Stimulated activated CD4-positive, alpha-beta T cell treated with anti-CD3 and anti-CD28 coated beads, Interleukin-4, amount 100 ng/mL, for 1 hour (primary cell): Measurements from ENCODE around the gene ATRX.
A peak's percentile ranks its signal among the peaks of the same experiment; 100 is the strongest.
"Not testable (repeated sequence)": the region's sequence is repeated elsewhere in the genome, so short reads cannot be mapped to it uniquely, and the experiment has no call there.

Experiments used
- DNase-seq: peaks from one replicate; pipeline ENCODE4 v3.0.0-alpha.2; 2020

ATRX gene

DNA sequence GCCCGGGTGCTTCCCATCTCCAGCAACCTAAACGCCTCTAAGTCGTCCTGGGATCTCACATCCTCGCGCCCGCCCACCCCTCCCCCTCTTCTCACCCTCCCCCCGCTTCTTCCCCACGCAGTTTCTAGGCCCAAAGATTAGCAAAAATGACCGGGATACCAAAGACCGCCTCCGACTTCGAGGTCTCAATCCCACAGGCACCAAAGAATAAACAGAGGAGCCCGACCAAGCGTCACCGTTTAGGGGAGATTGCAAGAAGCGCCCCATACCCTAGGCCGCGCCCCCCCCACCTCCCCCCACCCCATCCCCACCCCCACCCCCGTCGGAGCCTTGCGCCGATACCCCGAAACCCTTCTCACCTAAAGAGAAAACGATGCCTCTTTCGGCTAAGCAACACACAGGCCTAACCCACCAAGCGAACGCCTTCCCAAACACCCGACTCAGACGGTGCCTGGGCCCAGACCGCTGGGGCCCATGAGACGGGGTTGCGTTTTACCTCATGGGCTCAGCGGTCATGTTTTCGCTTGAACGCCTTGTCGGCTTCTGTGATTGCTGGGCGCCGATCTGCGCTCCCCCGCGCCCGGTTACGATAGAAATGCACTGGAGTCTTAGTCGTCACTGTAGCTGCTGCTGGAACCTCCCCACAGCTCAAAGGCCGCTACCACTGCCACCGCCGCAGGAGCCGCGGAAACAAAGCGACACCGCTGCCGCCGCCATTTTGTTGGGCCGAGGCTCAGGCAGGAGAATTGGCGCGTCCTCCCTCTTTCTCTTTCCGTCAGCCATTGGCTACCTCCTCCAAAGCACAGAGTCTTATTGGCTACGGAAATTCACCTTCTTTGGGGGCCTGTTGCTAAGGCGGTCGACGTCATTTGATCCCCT is at the start of gene ATRX:
ATRX (minus strand) TSS at position 731 of the 879 bp plus-strand sequence; CDS start at position 516, 215 bp downstream.
- peak; percentile 67 for DNase-seq

GRCh38 chrX:77831544-77831943 is 45.5 kb upstream of the ATRX start:
- not testable (repeated sequence) for DNase-seq

GRCh38 chrX:77821989-77822388 is 36.0 kb upstream of the ATRX start:
- not testable (repeated sequence) for DNase-seq

- no peak for DNase-seq
These were observed 34.2 kb upstream of the ATRX start for GRCh38 chrX:77820091-77820727.

DNA sequence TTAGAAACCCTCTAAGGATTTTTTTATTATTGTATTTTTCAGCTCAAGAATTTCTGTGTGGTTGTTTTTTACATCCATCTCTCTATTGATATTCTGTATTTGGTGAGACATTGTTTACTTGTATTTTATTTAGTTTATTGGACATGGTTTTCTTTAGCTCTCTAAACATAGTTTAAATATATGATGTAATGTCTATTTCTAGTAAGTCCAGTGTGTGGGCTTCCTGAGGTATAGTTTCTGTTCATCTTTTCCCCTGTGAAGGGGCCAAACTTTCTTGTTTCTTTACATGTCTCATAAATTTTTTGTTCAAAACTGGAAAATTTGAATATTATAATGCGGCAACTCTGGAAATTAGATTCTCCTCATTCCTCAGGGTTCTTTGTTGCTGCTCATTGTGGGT is 28.2 kb upstream of the ATRX start:
- no peak for DNase-seq

GRCh38 chrX:77802201-77802600 is 16.2 kb upstream of the ATRX start:
- no peak for DNase-seq

- DNase-seq = no peak
These were observed 9.1 kb upstream of the ATRX start for GRCh38 chrX:77795124-77795523.

- no peak for DNase-seq
These were observed 7.9 kb upstream of the ATRX start for GRCh38 chrX:77793946-77794345.

DNA sequence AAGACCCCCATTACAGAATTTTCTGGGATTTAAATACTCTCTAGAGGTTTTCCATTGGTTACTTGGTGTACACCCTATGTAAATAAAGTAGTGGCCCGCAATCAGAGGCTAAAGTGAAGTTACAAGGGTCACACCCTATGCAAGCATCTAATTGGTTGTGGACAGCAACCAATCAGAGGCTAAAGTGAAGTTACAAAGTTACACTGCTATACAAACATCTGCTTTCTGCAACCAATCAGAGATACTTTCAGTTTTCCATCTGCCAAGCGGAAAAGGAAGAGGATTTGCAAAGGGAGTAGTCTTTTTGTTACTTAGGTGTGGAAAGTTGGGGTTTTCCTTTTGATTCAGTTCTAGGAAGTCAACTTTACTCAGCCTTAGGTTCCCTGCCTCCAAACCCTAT is 2.0 kb upstream of the ATRX start:
- no peak for DNase-seq

DNA sequence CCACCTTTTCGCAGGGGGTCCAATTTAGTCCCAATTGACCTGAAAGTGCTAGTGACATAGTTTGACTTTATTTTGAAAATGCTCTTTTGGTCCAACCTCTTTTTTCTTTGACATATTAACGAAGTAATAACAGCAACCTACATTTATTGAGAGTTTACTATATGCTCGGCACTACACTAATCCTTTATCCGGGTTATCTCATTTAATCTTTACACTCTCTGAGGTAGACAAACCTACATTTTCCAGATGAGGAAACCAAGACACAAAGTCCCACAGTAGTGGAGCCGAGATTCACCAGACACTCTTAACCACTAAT is 307 bp upstream of the ATRX start:
- no peak for DNase-seq

GRCh38 chrX:77779695-77780094 is 6.3 kb downstream of the ATRX start:
- no peak for DNase-seq

DNA sequence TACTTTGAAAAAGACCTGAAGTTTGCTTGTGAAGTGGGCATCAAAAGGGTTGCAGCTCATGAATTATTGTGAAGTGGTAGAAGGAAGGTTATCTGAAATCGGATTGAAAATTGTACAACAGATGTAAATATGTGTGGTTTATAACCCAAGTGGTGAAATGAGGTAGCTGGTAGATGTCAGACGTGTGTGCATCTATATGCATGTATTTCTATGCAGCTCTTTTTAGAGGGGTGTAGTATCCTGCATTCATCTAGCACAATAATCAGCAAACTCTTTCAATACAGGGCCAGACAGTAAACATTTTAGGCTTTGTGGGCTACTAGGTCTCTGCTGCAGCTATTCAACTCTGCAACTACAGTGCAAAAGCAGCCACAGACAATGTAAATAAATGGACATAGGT is 9.4 kb downstream of the ATRX start:
- DNase-seq = no peak

DNA sequence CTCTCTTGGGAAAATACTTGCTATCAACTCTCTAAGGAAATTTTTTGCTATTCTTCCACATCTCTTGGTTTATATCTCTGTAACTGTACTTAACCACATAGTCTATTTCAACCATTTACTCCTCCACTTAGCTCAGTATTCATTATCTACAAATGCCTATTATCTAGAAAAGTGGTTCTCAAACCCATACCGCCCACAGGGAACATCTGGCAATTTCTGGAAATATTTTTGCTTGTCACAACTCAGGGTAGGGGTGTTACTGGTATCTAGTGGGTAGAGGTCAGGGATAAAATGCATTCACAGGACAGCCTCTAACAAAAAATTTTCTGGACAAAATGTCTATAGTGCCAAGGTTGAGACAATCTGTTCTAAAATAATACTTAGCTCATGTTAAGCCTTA is 14.4 kb downstream of the ATRX start:
- no peak for DNase-seq

- no peak for DNase-seq
These were observed 17.2 kb downstream of the ATRX start for GRCh38 chrX:77768787-77769186.

GRCh38 chrX:77766212-77766611 is 19.8 kb downstream of the ATRX start:
- not testable (repeated sequence) for DNase-seq

DNA sequence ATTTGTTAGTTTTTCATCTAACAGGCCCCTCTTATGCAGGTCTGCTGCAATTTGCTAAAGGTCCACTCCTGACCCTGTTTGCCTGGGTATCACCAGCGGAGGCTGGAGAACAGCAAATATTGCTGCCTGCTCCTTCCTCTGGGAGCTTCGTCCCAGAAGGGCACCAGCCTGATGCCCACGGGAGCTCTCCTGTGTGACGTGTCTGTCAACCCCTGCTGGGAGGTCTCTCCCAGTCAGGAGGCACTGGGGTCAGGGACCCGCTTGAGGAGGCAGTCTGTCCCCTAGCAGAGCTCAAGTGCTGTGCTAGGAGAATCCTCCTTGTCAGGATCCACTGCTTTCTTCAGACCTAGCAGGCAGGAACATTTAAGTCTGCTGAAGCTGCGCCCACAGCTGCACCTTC is 30.5 kb downstream of the ATRX start:
- no peak for DNase-seq

- DNase-seq = not testable (repeated sequence)
These were observed 32.1 kb downstream of the ATRX start for GRCh38 chrX:77753942-77754341.

DNA sequence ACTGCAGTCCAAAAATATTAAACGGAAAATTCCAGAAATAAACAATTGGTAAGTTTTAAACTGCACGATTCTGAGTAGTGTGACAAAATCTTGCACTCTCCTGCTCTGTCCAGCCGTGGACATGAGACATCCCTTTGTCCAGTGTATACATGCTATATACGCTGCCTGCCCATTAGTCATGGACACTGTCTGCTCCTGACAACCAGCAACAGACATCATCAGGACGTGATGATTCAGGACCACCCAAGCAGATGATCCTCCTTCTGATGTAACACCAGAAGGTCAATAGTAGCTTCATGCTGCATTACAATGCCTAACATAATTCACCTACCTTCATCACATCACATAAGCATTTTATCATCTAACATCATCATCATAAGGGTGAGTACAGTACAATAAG is 36.3 kb downstream of the ATRX start:
- DNase-seq = no peak

DNA sequence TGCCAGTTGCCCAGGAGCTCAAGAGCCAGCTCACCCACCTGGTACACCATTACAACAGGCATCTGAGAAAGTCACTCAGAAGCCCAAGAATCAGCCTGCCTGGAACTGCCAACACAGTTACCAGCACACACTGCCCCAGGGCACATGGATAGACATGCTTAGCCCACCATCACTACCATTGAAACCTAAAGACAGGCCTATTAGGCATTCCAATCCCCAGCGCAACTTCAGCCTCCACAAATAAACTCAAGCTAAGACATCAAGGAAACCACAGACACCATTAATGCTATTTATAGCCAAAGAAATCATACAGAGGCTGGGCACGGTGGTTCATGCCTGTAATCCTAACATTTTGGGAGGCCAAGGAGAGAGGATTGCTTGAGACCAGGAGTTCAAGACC is 42.3 kb downstream of the ATRX start:
- no peak for DNase-seq

DNA sequence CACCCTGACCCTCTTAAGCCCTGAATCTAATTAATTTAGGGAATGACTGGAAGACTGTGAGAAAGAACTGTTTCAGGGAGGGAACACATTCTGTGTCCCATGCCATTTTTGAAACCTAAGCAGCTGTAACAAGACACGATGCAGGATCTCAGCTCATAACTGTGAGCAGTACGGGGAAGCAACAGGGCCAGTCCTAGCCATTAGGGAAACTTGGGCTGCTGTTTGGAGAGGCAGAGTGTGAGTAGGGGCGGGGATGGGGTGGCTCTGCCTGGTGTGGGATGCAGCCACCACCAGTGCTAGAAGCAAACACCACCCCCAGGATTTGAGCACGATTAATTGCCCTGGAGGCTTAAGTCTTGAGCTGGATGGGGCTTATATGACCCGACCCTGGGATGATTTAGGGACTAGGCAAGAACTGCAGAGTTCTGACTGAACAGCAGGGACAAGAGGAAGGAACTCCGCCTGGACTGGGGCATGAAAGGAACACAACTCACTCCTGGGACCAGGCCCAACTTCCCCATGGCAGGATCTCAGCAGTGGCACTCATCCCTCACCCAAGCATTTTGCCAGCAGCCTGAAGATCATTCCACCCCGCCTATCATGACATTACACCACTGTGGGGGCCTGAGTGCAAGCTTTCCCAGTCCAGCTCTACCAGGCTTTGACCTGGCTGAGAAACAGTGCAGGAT is 43.1 kb downstream of the ATRX start:
- no peak for DNase-seq

DNA sequence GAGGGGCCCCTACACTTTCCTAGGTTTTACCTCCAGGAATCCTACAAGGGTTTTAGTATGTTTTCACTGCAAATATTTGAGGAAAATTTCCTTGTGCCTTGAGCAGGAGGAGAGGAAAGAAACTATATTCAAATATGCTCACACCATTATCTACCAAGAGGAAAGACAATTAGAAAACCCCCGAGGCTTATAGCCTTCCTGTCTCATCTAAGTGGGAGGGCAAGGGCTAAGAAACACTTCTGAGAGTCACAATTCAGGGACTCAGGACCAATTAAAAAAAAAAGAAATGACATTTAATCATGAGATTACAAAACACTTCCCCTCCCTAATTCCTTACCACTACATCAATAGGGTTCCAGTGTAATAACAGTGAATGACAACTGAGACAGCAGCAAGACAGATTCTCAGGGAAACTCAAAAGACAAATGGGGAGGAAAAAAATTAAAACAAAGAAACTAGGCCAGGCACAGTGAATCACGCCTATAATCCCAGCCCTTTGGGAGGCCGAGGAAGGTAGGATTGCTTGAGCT is 45.6 kb downstream of the ATRX start:
- DNase-seq = no peak

GRCh38 chrX:77733342-77733741 is 52.7 kb downstream of the ATRX start:
- no peak for DNase-seq

DNA sequence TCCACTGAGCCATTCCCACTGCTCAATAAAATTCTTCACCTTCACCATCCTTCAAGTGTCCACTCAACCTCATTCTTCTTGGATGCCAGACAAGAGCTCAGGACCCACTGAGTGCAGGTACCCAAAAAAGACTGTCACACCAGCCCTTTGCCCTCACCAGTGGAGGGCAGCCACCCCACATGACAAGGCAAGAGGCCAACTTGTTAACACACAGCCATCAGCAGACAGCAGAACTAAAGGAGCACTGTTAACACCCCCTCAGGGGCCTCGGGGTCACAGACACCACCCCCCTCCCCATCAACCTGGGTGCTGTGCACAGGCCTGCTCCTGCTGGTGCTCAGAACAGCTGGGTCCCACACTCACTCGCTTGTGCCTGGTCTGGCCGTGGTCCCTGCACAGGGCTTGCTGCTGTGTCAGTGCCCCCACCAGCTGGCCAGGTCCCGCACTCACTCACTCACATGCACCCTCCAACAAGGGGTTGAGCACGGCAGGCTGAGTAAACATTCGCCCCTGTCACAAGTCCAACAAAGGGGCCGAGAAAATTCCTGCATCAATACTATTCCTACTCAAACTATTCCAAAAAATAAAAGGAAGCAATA is 54.1 kb downstream of the ATRX start:
- no peak for DNase-seq
